Mesodermal cell (in vitro differentiated cells): ENCODE results near the gene NOTCH1.

Experiments
- H3K27ac ChIP-seq: 2 replicates; pipeline ENCODE4 v1.7.0; 2013; ENCODE audit warnings: mild to moderate bottlenecking, low read depth, low read length, moderate library complexity; ENCODE audit not compliant: severe bottlenecking
- H3K36me3 ChIP-seq: 2 replicates; pipeline ENCODE4 v1.7.1; 2013; ENCODE audit warnings: mild to moderate bottlenecking, low read length, moderate library complexity; ENCODE audit not compliant: control insufficient read depth, insufficient read depth
- H3K4me1 ChIP-seq: one replicate; pipeline ENCODE4 v1.7.1; 2013; ENCODE audit warnings: mild to moderate bottlenecking, low read length; ENCODE audit not compliant: insufficient read depth, control insufficient read depth, poor library complexity, severe bottlenecking
- H3K4me3 ChIP-seq: 2 replicates; pipeline ENCODE4 v1.7.0; 2013; ENCODE audit warnings: low read length, control low read depth, mild to moderate bottlenecking; ENCODE audit not compliant: insufficient read depth, poor library complexity, severe bottlenecking; ENCODE audit errors: extremely low read depth
- H3K9me3 ChIP-seq: 2 replicates; pipeline ENCODE4 v1.7.1; 2013; ENCODE audit warnings: mild to moderate bottlenecking, low read length, moderate library complexity; ENCODE audit not compliant: control insufficient read depth
- WGBS, 2 experiments: methylation state at CpG; one replicate each; pipeline ENCODE4 v1.1.5; 2013; ENCODE audit warnings: missing lambda C conversion rate in 2 of 2; ENCODE audit not compliant: insufficient coverage in 2 of 2; 5-methylcytosine and 5-hydroxymethylcytosine counted together

Gene NOTCH1

DNA sequence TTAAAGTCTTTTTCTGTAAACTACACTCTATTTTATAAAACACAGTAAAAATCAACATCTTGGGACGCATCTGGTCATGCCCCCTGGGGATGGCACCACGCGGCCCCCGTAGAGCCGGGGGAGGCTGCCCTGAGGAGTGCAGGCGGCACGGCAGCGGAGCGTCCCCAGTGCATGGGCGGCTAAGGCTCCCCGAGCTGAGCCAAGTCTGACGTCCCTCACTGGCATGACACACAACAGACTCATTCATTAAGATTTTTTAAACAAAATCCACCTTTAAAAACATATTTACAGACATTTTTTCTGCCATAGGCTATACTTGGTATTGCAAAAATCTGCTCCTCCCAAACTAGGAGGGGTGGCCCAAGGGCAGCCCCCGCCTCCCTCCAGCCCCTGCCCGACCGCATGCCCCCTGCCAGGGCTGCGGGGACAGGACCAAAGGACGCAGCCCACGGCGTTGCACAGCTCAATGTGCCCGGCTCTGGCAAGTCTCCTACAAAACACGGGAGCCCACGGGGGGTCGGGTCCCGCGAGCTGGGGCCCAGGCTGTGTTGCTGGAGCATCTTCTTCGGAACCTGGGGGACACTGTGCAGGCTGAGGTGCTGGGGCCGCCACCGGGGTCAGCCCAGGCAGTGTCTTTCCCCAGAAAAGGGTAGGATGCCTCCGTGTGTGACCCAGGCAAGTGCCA lies 51.2 kb downstream of the NOTCH1 start:
- H3K4me3 ChIP-seq, result no peak overlapping the region
- H3K4me1 ChIP-seq, result no peaks in the 10 kb centered on the region
- WGBS, 2 experiments, result 91 to 94% methylated on average over 28 of the region's 29 CpGs
- H3K36me3 ChIP-seq, result peaks cover 43% of the 10 kb centered on the region
- no peak overlapping the region for H3K27ac ChIP-seq
- H3K9me3 ChIP-seq, result no peaks in the 10 kb centered on the region

DNA sequence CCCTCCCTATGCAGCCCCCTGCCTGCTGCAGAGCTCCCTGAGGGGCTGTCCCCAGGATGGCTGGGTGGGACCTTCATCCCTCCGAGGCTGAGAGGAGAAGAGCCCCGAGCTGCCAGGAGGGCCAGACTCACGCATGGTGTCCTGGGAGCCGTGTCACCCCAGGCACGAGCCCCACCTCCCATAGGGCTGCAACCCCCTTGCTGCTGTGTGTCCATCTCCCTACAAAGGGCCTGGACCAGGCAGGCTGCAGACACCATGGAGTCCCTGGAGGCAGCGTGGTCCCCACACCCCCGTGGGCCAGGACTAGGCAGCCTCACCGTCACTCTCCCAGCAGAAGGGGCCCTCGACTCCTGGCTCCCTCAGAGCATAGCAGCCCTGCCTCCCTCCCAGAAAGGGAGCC lies 51.8 kb downstream of the NOTCH1 start:
- H3K36me3 ChIP-seq, result peaks cover 36% of the 10 kb centered on the region
- no peak overlapping the region for H3K27ac ChIP-seq
- H3K4me1 ChIP-seq, result no peaks in the 10 kb centered on the region
- 89 to 92% methylated on average over 8 to 9 of the region's 9 CpGs for whole genome bisulfite sequencing, 2 experiments
- no peaks in the 10 kb centered on the region for H3K9me3 ChIP-seq
- no peak overlapping the region for H3K4me3 ChIP-seq

DNA sequence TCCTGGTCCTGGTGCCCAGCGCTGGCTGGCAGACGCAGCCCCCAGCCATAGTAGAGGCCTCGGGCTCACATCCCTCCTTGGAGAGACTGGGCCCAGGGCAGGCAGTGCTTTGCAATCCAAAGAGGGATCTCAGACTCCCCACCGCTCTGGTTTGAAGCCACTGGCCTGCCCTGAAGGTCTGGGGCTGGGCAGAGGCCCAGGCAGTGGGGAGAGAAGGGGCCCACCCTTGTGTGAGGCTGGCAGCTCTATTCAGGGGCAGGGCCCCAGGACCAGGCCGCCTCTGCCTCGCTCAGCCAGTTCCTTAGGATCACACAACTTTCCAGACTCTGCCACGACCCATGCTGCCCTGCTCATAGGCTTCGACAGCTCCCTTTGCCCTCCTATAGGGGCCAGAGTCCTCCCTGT lies 52.3 kb downstream of the NOTCH1 start:
- Histone ChIP-seq H3K4me1 (no peaks in the 10 kb centered on the region), H3K9me3 (no peaks in the 10 kb centered on the region), H3K27ac (peak overlapping the region; percentile 16), H3K36me3 (peaks cover 32% of the 10 kb centered on the region), H3K4me3 (no peak overlapping the region)
- WGBS, 2 experiments, result 88 to 94% methylated on average over 7 to 8 of the region's 8 CpGs

DNA sequence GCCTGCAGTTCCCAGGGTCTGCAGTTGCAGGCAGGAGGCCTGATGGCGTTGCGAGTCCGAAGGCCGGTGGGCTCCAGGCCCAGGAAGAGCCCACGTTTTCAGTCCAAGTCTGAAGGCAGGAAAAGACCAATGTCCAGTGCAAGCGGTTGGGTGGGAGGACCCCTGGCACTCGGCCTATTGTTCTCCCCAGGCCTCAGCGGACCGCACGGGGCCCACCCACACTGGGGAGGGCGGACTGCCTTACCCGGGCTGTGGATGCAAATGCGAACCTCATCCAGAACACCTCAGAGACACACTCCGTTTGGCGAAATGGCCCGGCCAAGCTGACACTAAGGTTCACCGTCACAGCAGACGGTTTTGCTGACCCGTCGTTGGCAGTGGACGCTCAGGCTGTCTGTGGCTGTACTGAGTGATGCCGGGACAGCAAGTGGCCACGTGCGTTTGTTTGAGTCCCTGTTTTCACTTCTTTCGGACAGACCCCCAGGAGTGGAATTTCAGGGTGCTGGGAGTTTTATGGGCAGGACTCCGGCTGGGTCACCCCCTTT lies 52.8 kb downstream of the NOTCH1 start:
- H3K9me3 ChIP-seq, result no peaks in the 10 kb centered on the region
- H3K4me3 ChIP-seq, result no peak overlapping the region
- H3K27ac ChIP-seq, result peak overlapping the region; percentile 16
- no peaks in the 10 kb centered on the region for H3K4me1 ChIP-seq
- peaks cover 28% of the 10 kb centered on the region for H3K36me3 ChIP-seq
- WGBS, 2 experiments, result 87 to 92% methylated on average over 22 to 26 of the region's 26 CpGs

DNA sequence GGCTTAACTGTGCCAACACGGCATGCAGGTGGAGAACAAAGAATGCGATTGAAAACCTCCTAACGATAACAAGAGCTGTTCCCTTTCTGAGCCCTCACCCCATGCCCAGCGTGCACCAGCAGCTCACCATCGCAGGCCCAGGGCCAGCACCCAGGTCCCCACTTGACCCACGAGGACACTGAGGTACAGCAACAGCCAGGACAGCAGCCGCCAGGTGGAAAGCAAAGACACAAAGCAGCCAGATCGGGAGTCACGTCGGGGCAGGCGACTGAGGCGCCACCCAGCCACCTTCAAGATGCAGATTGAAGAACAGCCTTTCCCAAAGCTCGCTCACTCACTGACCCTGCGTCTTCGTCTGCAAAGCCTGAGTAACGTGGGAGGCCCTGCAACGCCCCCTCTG lies 56.1 kb downstream of the NOTCH1 start:
- no peaks in the 10 kb centered on the region for H3K9me3 ChIP-seq
- H3K27ac ChIP-seq, result no peak overlapping the region
- H3K4me3 ChIP-seq, result no peak overlapping the region
- peaks cover 2% of the 10 kb centered on the region for H3K36me3 ChIP-seq
- H3K4me1 ChIP-seq, result no peaks in the 10 kb centered on the region
- WGBS, 2 experiments, result 86 to 88% methylated on average over 13 to 14 of the region's 17 CpGs

DNA sequence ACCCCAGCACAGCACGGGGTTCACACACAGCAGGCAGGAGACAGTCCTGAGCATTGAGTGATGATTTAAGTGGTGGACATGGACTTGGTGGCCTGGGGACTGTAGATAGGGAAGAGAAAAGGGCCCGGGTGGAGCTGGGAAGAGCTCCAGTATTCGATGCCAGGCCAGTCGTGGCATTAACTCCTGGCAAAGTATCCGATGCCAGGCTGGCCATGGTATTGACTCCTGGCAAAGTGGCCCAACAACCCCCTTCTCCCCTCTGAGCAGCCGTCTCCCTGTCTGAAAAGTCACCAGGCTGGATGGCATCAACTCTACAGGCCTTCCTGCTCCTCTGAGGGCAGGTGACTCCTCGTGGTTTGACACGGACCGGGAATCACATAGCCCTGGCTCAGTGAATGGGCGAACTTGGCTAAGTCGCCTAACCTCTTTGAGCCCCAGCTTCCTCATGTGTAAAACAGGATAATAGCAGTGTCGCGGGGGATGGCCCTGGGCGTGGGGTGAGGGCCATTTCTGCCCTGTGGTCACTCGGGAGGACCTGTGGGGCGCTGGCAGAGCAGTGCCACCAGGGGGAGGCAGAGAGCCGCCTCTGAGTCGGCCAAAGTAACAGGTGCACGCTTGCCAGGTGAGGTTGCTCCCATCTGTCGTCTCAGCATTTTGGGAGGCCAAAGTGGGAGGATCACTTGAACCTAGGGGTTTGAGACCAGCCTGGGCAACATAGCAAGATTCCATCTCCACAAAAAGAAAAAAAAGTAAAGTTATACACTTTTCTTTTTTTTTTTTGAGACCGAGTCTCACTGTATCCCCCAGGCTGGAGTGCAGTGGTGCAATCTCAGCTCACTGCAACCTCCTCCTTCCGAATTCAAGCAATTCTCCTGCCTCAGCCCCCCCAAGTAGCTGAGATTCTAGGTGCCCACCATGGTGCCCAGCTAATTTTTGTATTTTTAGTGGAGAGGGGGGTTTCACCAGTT lies 57.3 kb downstream of the NOTCH1 start:
- Histone ChIP-seq H3K27ac (no peak overlapping the region), H3K36me3 (no peaks in the 10 kb centered on the region)
- WGBS, 2 experiments, result 38 to 42% methylated on average over 20 to 22 of the region's 22 CpGs

DNA sequence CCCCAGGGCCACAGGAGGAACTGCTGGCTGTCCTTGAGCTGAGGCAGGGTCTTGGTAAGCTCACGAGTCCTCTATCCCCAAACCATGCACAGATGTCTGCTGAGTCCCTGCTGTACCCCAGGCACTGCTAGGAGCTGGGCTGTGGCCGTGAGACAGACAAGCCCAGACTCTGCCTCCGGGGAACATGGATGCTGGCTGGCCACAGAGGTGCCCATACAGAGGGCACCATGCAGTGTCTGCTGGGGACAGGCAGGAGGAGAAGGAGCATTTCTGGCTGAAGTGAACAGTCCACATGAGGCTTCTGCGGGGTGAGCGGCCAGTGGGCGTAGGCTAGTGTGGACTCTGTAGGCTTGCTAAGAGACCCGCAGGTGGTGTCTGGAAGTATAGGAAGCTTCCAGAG lies 58.2 kb downstream of the NOTCH1 start:
- Histone ChIP-seq H3K9me3 (no peaks in the 10 kb centered on the region), H3K36me3 (no peaks in the 10 kb centered on the region), H3K4me3 (no peak overlapping the region), H3K27ac (no peak overlapping the region), H3K4me1 (no peaks in the 10 kb centered on the region)
- WGBS, 2 experiments, result 90 to 97% methylated on average over 7 of the region's 7 CpGs

More for the DNA sequence above, 57.3 kb downstream of the NOTCH1 start:
- no peaks in the 10 kb centered on the region for H3K9me3 ChIP-seq
- no peaks in the 10 kb centered on the region for H3K4me1 ChIP-seq
- H3K4me3 ChIP-seq, result no peak overlapping the region

DNA sequence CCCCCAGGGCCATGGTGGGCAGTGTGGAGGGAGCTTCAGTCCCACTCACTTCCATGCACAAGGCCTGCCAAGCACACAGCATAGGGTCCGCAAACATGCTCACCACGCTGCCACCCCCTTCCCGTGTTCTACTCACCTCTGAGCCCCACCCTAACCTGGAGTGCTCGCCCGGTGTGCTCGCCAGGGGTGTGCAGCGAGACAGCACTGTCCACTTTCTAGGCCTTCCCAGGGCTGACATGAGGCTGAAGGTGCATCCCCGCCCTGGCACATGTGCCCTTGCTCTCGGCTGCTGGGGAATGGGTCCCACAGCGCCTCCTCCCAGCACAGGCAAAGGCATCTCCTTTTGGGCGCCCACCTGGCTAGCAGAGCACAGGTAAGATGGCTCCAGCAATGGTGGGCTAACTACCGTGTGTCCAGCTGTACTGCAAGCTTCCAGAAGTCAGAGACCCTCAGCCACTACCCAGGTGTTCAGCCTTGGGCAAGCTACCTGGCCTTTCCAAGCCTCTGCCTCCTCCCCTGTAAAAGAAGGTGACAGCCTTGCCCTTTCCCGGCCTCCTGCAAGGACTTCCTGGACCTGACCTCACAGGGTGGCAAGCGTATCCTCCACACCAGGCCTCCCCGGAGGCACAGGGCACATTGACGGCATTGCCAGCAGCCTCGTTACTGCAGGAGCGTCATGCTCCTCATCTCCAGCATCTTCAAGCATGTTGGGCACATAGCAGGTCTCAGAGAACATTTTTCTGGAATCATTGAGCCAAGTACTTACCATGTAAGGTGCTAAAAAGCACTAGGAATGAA lies 58.8 kb downstream of the NOTCH1 start:
- Histone ChIP-seq H3K4me3 (no peak overlapping the region), H3K4me1 (no peaks in the 10 kb centered on the region), H3K36me3 (no peaks in the 10 kb centered on the region), H3K27ac (no peak overlapping the region), H3K9me3 (no peaks in the 10 kb centered on the region)
- WGBS, 2 experiments, result 88 to 91% methylated on average over 15 to 18 of the region's 18 CpGs

DNA sequence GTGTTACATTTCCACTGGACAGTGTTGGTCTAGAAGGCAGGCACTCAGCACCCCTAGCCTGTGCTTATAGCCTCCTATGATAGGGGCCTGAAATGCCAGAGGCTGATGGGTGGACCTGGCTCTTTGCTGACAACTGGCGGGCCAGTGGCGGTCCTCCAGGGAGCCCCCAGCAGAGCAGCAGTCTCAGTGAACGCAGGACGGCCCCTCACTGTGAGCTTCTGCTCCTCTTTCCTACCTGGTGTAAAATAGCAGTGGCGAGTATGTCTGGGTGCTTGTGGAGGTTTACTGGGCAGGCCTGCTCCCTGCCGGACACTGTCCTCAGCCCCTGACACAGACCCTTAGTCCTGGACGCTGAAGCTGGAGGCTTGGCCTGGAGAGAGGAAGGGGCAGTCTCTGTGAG lies 59.7 kb downstream of the NOTCH1 start:
- H3K4me1 ChIP-seq, result no peaks in the 10 kb centered on the region
- 96% methylated on average over 5 to 6 of the region's 7 CpGs for WGBS, 2 experiments
- H3K4me3 ChIP-seq, result no peak overlapping the region
- H3K27ac ChIP-seq, result no peak overlapping the region
- H3K36me3 ChIP-seq, result no peaks in the 10 kb centered on the region
- H3K9me3 ChIP-seq, result no peaks in the 10 kb centered on the region
